Transverse colon (tissue), 4 donors: Measurements from ENCODE around the gene LYRM7. TPM values are rescaled to one million over a fixed set of nuclear protein-coding genes. Genes with fewer than 3 reads are reported as not detected.

Experiments used
- DNase-seq: peaks from one replicate; pipeline ENCODE4 v3.0.0-alpha.2; 2019
- H3K27ac ChIP-seq, 4 donors: fragments of 200-600 bp; sonication (generic); 2 replicates each; pipeline ENCODE4 v1.5.1; 2016 to 2018; ENCODE audit warnings: inconsistent platforms in 4 of 4
- H3K27me3 ChIP-seq: fragments of 200-600 bp; sonication (generic); 2 replicates; pipeline ENCODE4 v1.5.1; 2017; ENCODE audit warnings: inconsistent platforms
- H3K36me3 ChIP-seq, 4 donors: fragments of 200-600 bp; sonication (generic); 2 replicates each; pipeline ENCODE4 v1.5.1; 2017 to 2019; ENCODE audit warnings: inconsistent platforms in 4 of 4
- H3K4me1 ChIP-seq, 4 donors: fragments of 200-600 bp; sonication (generic); 2 replicates each; pipeline ENCODE4 v1.5.1; 2017 to 2020; ENCODE audit warnings: inconsistent platforms in 4 of 4
- H3K4me3 ChIP-seq, 4 donors: fragments of 200-600 bp; sonication (generic); 1 replicate in 1 of 4; 2 replicates in 3 of 4; pipeline versions ENCODE4 v1.5.1 to v1.6.1; 2017 to 2019; ENCODE audit warnings: inconsistent platforms in 4 of 4
- H3K9me3 ChIP-seq, 2 donors: fragments of 200-600 bp; sonication (generic); 2 replicates each; pipeline ENCODE4 v1.5.1; 2017 to 2019; ENCODE audit warnings: inconsistent platforms in 2 of 2
- EP300 ChIP-seq: sonication (generic); formaldehyde crosslinking; IDR thresholded peaks from one replicate; pipeline ENCODE4 v1.6.1; 2017; ENCODE audit warnings: antibody characterized with exemption, low read depth
- POLR2A ChIP-seq: fragments of 450-650 bp; IDR thresholded peaks from one replicate; pipeline ENCODE4 v1.6.1; 2016; ENCODE audit warnings: antibody characterized with exemption, mild to moderate bottlenecking, moderate library complexity
- POLR2AphosphoS5 ChIP-seq, 3 donors: sonication (generic); formaldehyde crosslinking; IDR thresholded peaks; one replicate each; pipeline ENCODE4 v1.6.1; 2016; ENCODE audit warnings: antibody characterized with exemption in 3 of 3
- WGBS, 2 donors: methylation state at CpG; one replicate each; pipeline ENCODE4 v1.1.5; 2018; ENCODE audit warnings: low coverage in 1 of 2; 5-methylcytosine and 5-hydroxymethylcytosine counted together
- in situ Hi-C, 4 donors: fragments of 200-750 bp; cut with MboI; loops; one replicate each; pipeline versions ENCODE4 v1.15.0 to v1.15.1; 2017; ENCODE audit warnings: low sequenced_read_pairs in 3 of 4, low pct_ligation_motif_present in 1 of 4, low pct_unique_long_range_greater_than_20kb in 1 of 4
- intact Hi-C: fragments of 100-400 bp; cut with DNase I; formaldehyde crosslinking; loops from one replicate; pipeline ENCODE4 v1.15.1; 2023; ENCODE audit warnings: low total_unique reads
- total RNA-seq, 4 donors: library from RNA; depleted of rRNA; stranded (reverse); fragments of >200 nt; gene quantifications; one replicate each; pipeline ENCODE4 v1.1.0, GENCODE V29; 2016
- TF ChIP-seq, protein P1 (sequence below), 5 experiments: fragments of 200-600 bp in 3 of 5; fragments of 450-650 bp in 2 of 5; sonication (generic) in 3 of 5; IDR thresholded peaks; 1 replicate in 2 of 5; 2 replicates in 3 of 5; pipeline ENCODE4 v1.5.1; 2016 to 2017; ENCODE audit warnings: antibody characterized with exemption in 5 of 5, inconsistent platforms in 3 of 5, mild to moderate bottlenecking in 2 of 5, moderate library complexity in 1 of 5

LYRM7 gene
- total RNA-seq, 4 donors from 2014 or later: 2.0 to 14.6 (median 12.3) TPM

DNA sequence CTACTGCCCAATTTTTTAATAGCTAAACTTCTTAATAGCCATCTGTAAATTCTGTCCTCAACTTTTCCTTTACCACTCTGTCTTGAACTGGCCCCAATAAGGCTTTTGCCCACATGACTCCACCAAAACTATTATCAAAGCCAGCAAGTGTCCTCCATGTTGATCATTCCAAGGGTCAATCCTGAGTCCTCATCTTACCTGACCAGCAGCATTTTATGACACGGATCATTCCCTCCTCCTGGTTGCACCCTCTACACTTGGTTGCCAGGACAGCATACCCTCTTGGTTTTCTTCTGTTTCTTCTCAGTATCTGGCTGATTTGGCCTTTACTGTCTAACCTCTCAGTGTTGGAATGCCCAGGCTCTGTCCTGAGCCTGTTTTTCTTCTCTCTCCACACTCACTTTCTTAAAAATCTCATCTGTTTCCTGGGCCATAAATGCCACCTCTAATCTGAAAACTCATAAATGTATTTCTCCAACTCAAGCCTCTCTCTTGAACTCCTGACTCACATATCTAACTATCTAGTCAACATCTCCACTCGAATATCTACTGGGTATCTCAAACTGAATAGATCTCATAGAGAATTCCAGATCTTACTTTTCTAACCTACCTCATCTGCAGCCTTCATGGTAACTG lies 53.1 kb downstream of the LYRM7 start:
- Histone ChIP-seq H3K4me1 (peaks cover 0 to 41% (median 19%) of the 10 kb centered on the region in 4 donors), H3K36me3 (no peaks in the 10 kb centered on the region), H3K4me3 (no peak overlapping the region), H3K27ac (peak overlapping the region; percentile 76 to 87 (median 83)), H3K9me3 (no peaks in the 10 kb centered on the region), H3K27me3 (no peaks in the 10 kb centered on the region)
- in situ Hi-C loops: no loop called here
- WGBS, 2 donors: 36 to 54% methylated on average over 2 of the region's 2 CpGs
- intact Hi-C loops: no loop called here
- TF ChIP-seq EP300 (no peak), POLR2AphosphoS5 (IDR thresholded peaks at IDR 0.05) (no peak), POLR2A (no peak)
- TF ChIP-seq, protein P1, sequence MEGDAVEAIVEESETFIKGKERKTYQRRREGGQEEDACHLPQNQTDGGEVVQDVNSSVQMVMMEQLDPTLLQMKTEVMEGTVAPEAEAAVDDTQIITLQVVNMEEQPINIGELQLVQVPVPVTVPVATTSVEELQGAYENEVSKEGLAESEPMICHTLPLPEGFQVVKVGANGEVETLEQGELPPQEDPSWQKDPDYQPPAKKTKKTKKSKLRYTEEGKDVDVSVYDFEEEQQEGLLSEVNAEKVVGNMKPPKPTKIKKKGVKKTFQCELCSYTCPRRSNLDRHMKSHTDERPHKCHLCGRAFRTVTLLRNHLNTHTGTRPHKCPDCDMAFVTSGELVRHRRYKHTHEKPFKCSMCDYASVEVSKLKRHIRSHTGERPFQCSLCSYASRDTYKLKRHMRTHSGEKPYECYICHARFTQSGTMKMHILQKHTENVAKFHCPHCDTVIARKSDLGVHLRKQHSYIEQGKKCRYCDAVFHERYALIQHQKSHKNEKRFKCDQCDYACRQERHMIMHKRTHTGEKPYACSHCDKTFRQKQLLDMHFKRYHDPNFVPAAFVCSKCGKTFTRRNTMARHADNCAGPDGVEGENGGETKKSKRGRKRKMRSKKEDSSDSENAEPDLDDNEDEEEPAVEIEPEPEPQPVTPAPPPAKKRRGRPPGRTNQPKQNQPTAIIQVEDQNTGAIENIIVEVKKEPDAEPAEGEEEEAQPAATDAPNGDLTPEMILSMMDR (IDR thresholded peaks at IDR 0.05): no peak
- DNase-seq: no peak

- Histone ChIP-seq H3K4me1 (peaks cover 0 to 41% (median 19%) of the 10 kb centered on the region in 4 donors), H3K27me3 (no peaks in the 10 kb centered on the region), H3K9me3 (no peaks in the 10 kb centered on the region), H3K27ac (peak overlapping the region; percentile 76 to 87 (median 83)), H3K4me3 (no peak overlapping the region), H3K36me3 (no peaks in the 10 kb centered on the region)
- intact Hi-C loops: no loop called here
- DNase-seq: peak; percentile 59
- in situ Hi-C loops: no loop called here
- TF ChIP-seq POLR2AphosphoS5 (IDR thresholded peaks at IDR 0.05) (no peak), EP300 (no peak), POLR2A (no peak)
- TF ChIP-seq, protein P1 (IDR thresholded peaks at IDR 0.05): no peak
- WGBS, 2 donors: 28 to 50% methylated on average over 3 to 6 of the region's 6 CpGs
Observed at GRCh38 chr5:131224387-131225201, 53.9 kb downstream of the LYRM7 start.

GRCh38 chr5:131225282-131225974 lies 54.7 kb downstream of the LYRM7 start:
- H3K4me3 ChIP-seq: peak overlapping the region in 2 of 4 donors; percentile 13 to 32
- no peaks in the 10 kb centered on the region for H3K36me3 ChIP-seq
- TF ChIP-seq EP300 (no peak), POLR2AphosphoS5 (IDR thresholded peaks at IDR 0.05) (peak in 1 of 3 donors; percentile 60), POLR2A (peak; percentile 10)
- no peaks in the 10 kb centered on the region for H3K27me3 ChIP-seq
- peak overlapping the region; percentile 76 to 87 (median 83) for H3K27ac ChIP-seq
- DNase-seq: peak; percentile 27
- no peaks in the 10 kb centered on the region for H3K9me3 ChIP-seq
- in situ Hi-C loops: no loop called here
- peaks cover 0 to 41% (median 19%) of the 10 kb centered on the region in 4 donors for H3K4me1 ChIP-seq
- intact Hi-C loops: no loop called here
- 52 to 88% methylated on average over 1 to 4 of the region's 4 CpGs for WGBS, 2 donors

- no peaks in the 10 kb centered on the region for H3K36me3 ChIP-seq
- peaks cover 0 to 41% (median 19%) of the 10 kb centered on the region in 4 donors for H3K4me1 ChIP-seq
- H3K4me3 ChIP-seq: peak overlapping the region in 2 of 4 donors; percentile 13 to 32
- H3K27ac ChIP-seq: peak overlapping the region; percentile 76 to 87 (median 83)
- in situ Hi-C loops (no loop called here), intact Hi-C loops (no loop called here)
- DNase-seq: no peak
- H3K9me3 ChIP-seq: no peaks in the 10 kb centered on the region
- TF ChIP-seq, protein P1 (IDR thresholded peaks at IDR 0.05): no peak
- TF ChIP-seq EP300: no peak
- TF ChIP-seq POLR2AphosphoS5 (IDR thresholded peaks at IDR 0.05): peak in 1 of 3 donors; percentile 25
- TF ChIP-seq POLR2A: no peak
- WGBS, 2 donors: 80% methylated on average over 2 of the region's 2 CpGs; no CpG with 5 or more reads in 1 of the 2 donors
- no peaks in the 10 kb centered on the region for H3K27me3 ChIP-seq
Observed at GRCh38 chr5:131226899-131227298, 56.2 kb downstream of the LYRM7 start.
